HG03520 (cell line): ENCODE measurements around the gene ACTN2.
"Not testable (repeated sequence)": the region's sequence is repeated elsewhere in the genome, so short reads cannot be mapped to it uniquely, and the experiment has no call there.

Experiments used
- ATAC-seq: cut with Tn5 transposase; IDR thresholded peaks from one replicate; pipeline ENCODE4 v1.9.1; 2021; ENCODE audit warnings: mild to moderate bottlenecking, moderate library complexity; ENCODE audit not compliant: unreplicated experiment

The ACTN2 gene

DNA sequence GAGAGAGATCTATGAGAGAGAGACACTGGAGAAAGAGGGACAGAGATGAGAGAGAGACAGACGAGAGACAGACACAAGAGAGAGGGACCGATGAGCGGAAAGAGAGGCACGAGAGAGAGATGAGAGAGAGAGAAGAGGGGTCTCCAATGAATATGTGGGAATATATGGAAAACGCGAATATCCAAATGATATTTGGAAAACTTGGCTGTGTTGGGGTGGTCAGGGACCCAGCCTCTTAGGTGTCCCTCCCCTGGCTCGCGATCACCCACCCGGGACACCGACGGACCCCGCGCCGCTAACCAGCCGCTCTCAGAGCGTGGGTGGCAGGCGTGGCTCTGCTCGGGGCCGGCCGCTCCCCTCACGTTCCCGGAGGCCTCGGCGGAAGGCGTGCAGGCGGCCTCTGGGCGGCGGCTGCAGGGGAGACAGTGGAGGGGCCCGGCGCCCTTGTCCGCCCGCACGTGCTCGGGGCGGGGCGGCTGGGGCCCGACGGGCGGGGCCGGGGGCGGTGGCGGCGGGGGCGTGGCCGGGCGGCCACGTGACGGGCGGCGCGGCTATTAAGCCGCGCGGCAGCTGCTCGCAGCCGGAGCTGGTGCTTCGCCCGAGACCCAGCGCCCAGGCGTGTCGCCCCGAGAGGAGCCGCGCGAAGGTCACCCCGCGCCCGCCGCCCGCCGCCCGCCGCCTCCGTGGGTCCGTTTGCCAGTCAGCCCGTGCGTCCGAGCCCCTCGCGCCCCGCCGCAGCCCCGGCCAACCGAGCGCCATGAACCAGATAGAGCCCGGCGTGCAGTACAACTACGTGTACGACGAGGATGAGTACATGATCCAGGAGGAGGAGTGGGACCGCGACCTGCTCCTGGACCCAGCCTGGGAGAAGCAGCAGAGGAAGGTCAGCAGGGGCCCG lies at the start of gene ACTN2:
Gene ACTN2, plus strand, starts transcription at position 583 of the 898 bp plus-strand sequence. Its CDS starts 175 bp downstream, at position 758.
- peak; percentile 62 for ATAC-seq

DNA sequence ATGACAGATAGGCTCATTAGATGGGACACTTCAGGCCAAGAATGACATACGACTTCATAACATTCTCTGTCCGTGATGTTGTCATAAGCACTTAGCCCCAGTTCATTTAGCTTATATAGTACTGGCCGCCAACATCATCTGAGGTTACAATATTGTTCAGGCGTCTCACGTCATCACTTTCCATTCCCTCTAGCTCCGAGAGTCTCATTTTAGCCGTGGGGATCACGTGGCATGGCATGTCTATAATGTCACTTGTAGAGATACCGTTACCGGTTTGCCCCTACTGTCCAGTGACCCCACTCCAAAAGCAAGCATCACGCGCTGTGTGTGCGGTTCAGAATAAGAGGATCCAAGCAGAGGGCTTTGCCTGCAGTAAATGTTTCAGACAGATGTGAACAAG lies 47.4 kb upstream of the ACTN2 start:
- no peak for ATAC-seq

DNA sequence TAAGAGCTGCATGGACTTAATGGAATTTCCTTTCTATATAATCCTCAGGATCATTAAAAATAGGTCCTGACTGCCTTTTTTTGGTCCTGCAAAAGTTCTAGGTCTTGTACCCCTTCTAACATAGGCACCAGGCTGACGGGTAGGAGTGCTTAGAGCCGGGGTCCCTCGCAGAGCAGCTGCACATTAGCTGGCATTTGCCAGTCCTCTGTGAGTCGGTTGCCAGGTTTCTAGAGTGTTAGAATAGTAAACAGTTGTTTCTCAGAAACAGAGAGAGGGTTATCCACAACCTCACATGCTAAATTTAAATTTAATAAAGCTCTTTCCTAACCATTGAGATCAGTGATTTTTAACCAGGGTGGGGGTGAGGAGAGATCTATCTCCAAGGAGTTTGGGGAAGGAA lies 46.6 kb upstream of the ACTN2 start:
- no peak for ATAC-seq

DNA sequence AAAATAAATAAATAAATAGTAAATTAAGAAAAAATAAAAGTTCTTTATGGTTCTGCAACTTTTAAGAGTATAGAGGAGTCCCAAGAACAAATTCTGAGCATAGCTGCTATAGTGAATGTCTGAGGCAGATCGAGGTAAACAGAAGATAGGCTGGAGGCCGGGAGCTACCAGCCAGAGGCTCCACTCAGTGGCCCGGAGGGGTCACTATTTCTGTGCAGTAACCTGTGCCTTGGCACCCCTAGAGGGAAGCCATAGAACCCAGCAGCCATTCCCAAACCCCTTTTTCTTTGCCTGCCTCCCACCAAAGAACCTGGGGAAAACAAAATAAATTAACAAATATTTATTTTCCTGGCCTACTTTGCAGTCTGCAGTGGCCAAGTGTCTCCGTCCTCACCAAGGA lies 43.5 kb upstream of the ACTN2 start:
- no peak for ATAC-seq

DNA sequence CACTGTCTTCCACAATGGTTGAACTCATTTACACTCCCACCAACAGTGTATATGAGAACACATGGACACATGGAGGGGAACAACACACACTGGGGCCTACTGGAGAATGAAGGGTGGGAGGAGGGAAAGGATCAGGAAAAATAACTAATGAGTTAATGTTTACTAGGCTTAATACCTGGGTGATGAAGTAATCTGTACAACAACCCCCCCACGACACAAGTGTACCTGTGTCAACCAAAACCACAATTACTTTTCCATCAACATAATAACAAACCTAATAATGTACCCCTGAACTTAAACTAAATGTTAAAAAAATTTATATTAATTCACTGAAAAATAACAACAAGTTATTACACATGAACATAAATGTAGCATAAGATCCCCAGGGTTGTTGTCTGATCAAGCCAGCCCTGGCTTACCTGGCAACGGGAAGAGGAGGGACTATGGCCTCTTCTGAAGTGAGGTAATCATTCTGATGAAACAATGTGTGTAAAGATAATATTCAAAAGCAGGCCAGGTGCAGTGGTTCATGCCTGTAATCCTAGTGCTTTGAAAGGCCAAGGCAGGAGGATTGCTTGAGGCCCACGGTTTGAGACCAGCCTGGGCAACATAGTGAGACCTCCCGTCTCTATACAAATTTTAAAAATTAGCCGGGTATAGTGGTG lies 41.2 kb upstream of the ACTN2 start:
- no peak for ATAC-seq

DNA sequence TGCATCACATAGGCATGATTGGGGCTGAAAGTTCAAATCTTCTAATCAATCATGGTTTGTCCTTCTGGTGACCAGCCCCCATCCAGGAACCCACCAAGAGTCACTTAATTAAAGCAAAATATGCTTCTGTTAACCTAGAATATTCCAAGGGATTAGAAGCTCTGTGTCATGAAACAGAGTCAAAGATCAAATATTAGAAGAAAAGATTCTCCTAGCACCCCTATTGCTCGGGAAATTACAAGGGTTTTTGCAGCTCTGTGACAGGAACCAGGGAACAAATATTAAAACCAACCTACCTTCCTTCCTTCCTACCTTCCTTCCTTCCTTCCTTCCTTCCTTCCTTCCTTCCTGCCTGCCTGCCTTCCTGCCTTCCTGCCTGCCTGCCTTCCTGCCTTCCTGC lies 31.8 kb upstream of the ACTN2 start:
- ATAC-seq: no peak

DNA sequence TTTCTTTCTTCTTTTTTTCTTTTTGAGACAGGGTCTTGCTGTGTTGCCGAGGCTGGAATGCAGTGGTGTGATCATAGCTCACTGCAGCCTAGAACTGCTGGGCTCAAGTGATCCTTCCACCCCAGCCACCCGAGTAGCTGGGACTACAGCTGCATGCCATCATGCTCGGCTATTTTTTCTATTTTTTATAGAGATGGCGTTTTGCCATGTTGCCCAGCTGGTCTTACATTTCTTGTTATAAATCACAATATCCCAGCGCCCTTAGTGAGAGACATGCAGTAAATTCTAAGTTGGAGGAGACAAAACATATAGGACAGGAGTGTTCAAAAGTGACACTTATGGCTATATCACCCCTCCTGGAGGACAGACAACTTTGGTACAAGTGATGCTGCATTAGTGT lies 31.3 kb upstream of the ACTN2 start:
- ATAC-seq: no peak

DNA sequence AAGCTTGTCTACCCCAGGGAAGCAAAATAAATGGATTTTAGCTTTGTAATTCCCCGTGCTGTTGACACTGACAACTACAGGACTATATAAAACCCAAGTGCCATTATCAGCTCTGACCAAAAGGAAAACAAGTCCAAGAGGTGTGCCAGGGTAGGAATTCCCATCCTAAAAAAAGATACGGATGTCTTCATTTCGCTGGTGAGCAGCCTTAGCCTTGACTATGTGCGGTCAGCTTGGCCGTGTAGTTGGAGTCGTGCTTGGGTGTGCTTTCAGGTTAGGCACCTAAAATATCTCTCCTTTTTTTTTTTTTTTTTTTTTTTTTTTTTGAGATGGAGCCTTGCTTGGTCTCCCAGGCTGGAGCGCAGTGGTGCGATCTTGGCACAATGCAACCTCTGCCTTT lies 28.9 kb upstream of the ACTN2 start:
- no peak for ATAC-seq

DNA sequence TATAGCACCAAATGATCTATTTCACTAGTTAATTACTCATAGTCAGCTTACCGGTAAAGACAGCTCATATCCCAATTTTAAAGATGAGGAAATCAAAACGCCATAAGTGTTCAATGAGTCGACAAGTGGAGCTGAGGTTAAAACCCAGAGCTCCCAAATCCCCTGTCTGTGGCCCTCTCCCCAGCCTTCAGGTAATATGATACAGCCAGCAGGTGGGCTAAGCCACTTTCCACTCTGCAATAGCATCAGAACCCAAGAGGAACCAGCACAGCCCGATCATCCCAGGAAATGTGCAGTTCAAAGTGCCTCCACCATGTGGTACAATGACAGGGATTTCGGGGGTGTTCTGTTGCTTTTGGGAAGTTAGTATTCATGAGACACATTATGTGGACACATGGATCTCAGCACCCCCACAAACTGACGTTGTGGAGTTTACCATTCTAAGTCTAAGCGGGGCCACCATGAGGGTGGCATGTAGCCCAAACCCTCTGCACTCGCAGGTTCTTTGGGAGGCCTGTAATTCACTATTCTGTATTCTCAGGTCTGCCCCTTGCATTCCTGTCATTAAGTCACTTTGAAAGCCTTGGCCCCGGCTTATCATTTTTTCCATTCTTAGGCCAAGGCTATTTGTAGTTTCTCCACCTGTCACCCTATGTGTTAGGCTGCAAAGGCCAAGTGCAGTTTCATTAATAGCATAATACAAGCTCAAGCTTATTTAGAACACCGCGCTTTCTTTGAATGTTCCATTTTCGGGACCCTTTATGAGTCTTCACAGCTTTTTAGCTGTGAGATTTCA lies 26.3 kb upstream of the ACTN2 start:
- no peak for ATAC-seq

DNA sequence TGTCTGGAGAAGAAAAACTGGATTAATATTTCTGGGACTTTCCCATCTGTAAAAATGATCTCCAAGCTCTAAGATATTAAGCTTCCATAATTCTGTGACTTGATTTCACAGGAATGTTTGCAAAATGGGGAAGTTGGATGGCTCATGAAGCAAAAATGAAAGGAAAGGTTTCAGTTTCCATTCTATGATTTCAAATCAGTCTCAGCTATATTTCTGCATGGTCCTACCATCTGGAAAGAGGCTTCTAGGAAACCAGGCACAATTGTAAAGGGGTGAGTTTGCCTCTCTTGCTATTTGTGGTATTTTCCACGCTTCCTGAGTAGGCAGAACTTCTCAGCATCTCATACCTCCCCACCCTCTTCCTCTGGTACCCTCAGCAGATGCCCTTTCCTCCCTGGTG lies 22.4 kb upstream of the ACTN2 start:
- no peak for ATAC-seq

DNA sequence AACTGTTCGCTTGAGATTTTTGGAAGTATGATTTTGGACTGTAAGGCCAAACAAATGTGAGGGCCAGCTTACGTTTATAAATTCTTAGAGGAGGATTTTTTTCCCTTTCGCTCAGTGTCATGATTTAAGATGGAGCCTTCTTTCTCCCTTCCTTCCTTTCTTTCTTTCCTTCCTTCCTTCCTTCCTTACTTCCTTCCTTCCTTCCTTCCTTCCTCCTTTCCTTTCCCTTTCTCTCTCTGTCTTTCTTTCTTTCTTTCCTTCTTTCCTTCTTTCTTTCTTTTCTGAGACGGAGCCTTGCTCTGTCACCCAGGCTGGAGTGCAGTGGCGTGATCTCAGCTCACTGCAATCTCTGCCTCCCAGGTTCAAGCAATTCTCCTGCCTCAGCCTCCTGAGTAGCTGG lies 17.4 kb upstream of the ACTN2 start:
- not testable (repeated sequence) for ATAC-seq

DNA sequence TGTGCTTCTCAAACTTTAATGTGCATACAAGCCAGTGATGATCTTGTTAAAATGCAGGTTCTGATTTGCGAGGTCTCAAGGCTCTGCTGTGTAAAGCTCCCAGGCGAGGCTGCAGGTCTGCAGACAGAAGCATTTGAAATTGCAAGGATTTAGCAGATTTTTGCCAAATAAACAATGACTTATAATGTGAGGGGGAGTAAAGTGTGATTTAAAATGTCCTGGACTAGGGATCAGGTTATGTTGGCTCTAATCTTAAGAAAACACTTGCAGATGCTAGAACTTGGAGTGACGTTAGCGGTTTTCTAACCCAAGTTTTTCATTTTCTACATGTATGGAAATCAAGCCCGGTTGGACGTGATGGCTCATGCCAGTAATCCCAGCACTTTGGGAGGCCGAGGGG lies 16.2 kb upstream of the ACTN2 start:
- ATAC-seq: no peak

DNA sequence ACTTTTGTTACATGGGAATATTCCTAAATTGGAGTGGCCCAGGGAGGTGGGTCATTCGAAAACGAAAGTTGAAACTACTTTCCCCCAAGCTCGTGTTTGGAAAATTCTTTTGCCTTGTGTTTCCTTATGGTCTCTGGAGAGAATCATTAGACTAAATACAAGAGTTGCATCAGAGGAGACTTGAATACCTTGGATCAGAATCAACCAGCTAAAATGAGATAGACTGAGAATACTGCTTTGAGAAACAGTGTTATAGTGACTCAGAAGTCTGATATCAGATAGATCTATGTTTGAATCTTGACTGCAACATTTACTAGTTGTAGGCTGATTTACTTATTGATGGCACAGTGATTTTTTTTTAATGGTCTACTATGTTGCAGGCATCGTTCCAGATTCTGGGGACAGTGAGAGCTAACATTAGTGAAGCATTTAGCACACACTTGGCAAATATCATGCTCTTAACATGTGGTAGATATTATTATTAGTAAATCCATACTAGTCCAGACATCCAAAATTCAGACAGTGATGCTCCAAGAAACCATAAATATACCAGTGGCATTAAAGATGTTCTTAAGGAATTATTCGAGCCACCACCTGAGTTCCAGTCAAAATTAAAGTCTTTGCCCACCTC lies 12.9 kb upstream of the ACTN2 start:
- no peak for ATAC-seq

DNA sequence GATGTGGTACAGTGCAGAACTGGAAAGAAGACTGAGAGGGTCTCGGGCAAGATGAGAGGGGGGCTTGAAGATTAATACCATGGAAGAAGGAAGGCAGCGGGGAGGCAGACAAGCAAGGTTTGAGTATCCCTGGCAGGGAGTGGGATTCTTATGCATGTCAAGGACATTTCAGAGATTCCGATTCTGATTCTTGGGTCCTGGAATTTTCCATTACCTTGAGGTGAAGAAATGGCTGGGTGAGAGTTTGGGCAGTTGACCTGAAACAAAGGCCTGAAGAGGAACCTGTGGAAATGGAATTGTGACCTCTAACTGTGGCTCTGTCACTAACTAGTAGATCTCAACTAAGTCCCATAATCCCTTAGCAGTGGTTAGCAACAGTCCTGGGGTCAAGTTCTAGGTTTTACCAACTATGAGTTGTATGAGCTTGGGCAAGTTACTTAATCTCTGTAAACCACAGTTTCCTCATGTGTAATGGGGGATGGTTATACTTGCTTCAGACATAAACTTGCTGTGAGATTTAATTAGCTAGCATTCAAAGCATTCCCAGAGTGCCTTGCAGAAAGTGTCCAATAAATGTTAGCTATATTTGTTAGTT lies 8.6 kb upstream of the ACTN2 start:
- no peak for ATAC-seq

DNA sequence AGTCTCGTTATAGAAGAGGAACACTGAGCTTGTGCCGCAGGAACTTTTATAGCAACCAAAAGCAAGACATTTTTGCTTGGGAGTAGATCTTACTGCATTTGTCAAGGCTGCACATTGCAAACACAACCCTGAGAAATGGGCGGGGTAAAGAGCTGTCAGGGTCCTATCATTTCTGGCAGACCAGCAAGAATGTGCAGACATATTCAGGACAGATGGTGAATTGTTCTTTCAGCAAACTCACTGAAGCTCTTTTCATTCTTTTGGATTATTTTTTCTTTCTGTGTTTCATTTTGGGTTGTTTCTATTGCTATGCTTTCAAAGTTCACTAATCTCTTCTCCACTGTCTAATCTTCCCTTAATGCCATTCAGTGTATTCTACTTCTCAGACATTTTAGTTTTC lies 5.1 kb upstream of the ACTN2 start:
- ATAC-seq: no peak

DNA sequence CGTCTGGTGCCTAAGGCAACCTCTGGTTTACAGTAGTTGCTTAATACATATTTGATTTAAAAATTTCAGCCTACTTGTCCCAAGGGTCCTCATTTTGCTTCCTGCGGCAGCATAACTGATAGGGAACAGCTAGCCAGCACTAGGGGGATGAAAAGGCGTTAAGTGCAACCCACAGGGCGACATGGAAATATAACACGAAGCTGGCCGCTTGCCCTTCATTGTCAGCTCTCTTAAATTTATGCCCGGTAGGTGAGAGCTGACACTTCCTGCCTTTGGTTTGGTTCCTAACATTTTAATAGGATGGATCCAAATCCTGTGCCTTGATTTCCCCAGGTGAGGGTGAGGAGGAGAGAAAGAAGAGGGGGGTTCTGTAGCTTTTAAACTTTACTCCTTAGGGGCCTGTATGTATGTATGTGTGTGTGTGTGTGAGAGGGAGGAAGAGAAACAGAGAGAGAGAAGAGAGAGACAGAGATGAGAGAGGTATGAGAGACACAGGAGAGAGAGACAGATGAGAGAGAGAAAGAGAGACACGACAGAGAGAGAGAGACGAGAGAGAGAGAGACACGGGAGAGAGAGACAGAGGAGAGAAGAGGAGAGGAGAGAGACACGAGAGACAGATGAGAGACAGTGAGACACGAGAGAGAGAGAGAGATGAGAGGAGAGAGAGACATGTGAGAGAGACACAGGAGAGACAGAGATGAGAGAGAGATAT lies 938 bp upstream of the ACTN2 start:
- no peak for ATAC-seq

DNA sequence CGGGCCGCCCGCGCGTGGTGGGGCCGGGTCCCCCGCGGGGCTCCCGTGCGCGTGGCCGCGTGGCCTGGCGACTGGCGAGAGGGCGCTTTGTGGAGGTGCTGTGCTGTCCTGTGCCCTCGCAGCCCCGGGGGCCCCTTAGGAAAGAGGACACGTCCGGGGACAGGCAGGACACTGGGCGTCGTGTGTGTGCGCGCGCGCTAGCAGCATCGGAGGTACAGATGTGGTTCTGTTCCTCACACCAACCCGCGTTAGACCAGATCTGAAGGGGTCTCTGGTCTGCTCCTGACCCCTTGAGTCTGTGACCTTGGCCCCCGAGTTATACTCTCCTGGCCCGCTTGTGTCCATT lies 489 bp downstream of the ACTN2 start:
- no peak for ATAC-seq

DNA sequence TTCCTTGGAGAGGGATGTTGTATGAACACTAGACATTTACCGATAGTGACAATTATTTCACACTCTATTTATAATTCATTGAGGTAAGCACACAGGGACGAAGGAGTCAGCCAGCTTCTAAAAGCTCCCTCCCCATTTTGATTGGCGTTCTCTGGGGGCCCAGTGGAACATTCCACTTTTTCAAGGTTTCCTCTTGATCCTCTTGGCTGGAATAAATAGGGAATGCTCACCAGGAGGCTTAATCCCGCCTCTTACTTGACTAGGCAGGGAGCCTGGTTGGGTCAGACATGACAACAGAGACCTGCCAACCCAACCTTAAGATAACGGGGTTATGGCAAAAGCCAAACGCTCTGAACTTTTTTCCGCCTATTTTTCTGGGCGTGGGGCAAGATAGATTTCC lies 974 bp downstream of the ACTN2 start:
- ATAC-seq: no peak

DNA sequence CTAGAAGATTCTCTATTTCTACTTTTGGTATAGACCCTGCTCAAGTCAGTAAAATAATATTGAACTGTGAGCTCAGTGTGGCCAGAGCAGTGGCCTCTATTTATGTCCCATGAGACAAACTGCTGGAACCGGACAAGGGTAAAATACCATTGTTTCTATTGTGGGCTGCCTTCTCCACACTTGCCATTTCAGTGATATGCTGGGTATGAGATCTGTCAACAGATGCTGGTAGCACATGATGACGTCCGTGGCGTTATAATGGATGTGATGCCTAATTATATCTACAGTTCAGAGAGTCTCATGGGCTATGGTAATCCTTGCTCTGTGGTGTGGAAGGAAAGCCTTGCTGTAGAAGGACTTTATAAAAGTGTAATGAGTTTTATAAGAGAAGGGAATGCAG lies 2.4 kb downstream of the ACTN2 start:
- no peak for ATAC-seq
